ENCODE results near the gene CDNF.

DNA sequence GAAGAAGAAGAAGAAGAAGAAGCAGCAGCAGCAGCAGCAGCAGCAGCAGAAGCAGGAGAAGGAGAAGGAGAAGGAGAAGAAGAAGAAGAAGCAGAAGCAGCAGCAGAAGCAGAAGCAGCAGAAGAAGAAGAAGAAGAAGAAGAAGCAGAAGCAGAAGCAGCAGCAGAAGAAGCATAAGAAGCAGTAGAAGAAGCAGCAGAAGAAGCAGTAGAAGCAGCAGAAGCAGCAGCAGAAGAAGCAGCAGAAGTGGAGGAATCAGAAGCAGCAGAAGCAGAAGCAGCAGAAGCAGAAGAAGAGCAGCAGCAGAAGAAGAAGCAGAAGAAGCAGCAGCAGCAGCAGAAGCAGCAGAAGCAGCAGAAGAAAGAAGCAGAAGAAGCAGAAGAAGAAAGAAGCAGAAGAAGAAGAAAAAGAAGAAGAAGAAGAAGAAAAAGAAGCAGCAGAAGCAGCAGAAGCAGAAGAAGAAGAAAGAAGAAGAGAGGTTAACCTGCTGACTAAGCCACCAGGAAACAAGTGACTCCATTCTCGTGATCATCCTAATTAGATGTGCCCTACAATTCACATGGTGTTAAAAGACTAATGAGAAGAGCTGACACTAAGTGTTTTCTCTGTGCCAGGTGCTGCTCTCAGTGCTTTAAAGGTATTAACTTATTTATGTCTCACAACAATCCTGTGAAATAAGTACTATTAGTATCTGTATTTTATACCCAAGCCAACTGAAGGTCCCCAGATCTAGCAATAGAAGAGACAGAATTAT, 11.6 kb downstream of the CDNF start:
- TF ChIP-seq, protein P1, sequence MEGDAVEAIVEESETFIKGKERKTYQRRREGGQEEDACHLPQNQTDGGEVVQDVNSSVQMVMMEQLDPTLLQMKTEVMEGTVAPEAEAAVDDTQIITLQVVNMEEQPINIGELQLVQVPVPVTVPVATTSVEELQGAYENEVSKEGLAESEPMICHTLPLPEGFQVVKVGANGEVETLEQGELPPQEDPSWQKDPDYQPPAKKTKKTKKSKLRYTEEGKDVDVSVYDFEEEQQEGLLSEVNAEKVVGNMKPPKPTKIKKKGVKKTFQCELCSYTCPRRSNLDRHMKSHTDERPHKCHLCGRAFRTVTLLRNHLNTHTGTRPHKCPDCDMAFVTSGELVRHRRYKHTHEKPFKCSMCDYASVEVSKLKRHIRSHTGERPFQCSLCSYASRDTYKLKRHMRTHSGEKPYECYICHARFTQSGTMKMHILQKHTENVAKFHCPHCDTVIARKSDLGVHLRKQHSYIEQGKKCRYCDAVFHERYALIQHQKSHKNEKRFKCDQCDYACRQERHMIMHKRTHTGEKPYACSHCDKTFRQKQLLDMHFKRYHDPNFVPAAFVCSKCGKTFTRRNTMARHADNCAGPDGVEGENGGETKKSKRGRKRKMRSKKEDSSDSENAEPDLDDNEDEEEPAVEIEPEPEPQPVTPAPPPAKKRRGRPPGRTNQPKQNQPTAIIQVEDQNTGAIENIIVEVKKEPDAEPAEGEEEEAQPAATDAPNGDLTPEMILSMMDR (IDR thresholded peaks at IDR 0.05), result no peak
- no peak for TF ChIP-seq POLR2A (IDR thresholded peaks at IDR 0.05)

Measured in heart left ventricle (tissue), 13 donors.